Calu3 (cell line): ENCODE results near the gene HTATSF1. TPM values are rescaled to one million over a fixed set of nuclear protein-coding genes. Genes with fewer than 3 reads are reported as not detected.

ENCODE experiments used
- BruUV-seq: library from RNA; stranded (reverse); fragments of 400-500 nt; replicated peaks from 2 replicates; lab custom pipeline; 2021; lab: Mats Ljungman, UMichigan
- CTCF ChIA-PET: fragments of 300-600 bp; sonication (Branson Sonifier 250); formaldehyde crosslinking; loops from one replicate; lab custom pipeline; 2022; ENCODE audit warnings: antibody characterized with exemption; lab: Charles Lee
- DNase-seq: peaks from one replicate; pipeline ENCODE4 v3.0.0; 2022
- H3K27ac Mint-ChIP-seq: one replicate; pipeline ENCODE4 v1.8.0; 2022; ENCODE audit warnings: mixed read lengths; ENCODE audit not compliant: unreplicated experiment
- H3K27me3 Mint-ChIP-seq: one replicate; pipeline ENCODE4 v1.8.0; 2022; ENCODE audit warnings: mixed read lengths; ENCODE audit not compliant: unreplicated experiment
- H3K36me3 Mint-ChIP-seq: one replicate; pipeline ENCODE4 v1.8.0; 2022; ENCODE audit warnings: mild to moderate bottlenecking, moderate library complexity, mixed read lengths; ENCODE audit not compliant: insufficient read depth, unreplicated experiment
- H3K4me1 Mint-ChIP-seq: one replicate; pipeline ENCODE4 v1.8.0; 2022; ENCODE audit warnings: mild to moderate bottlenecking, low read depth, mixed read lengths; ENCODE audit not compliant: unreplicated experiment
- H3K4me3 Mint-ChIP-seq: one replicate; pipeline ENCODE4 v1.8.0; 2022; ENCODE audit warnings: mild to moderate bottlenecking, low read depth, moderate library complexity, mixed read lengths; ENCODE audit not compliant: unreplicated experiment
- H3K9me3 Mint-ChIP-seq: one replicate; pipeline ENCODE4 v1.8.0; 2022; ENCODE audit warnings: low read depth, mixed read lengths; ENCODE audit not compliant: unreplicated experiment
- intact Hi-C: fragments of 100-400 bp; cut with micrococcal nuclease; formaldehyde crosslinking; loops from one replicate; pipeline ENCODE4 v1.10.0; 2022; ENCODE audit not compliant: unreplicated experiment
- microRNA-seq: library from miRNA; unstranded; fragments of <30 nt; microRNA quantifications from one replicate; pipeline ENCODE4 v1.2.0, GENCODE V29; 2022
- total RNA-seq: library from RNA; stranded (reverse); gene quantifications from 2 replicates; pipeline ENCODE4 v1.2.3, GENCODE V29; 2022
- TF ChIP-seq, protein P1 (sequence below): fragments of 200-600 bp; IDR thresholded peaks from one replicate; pipeline ENCODE4 v1.8.0; 2022; ENCODE audit warnings: antibody characterized with exemption; ENCODE audit not compliant: unreplicated experiment

The HTATSF1 gene
- total RNA-seq, 1 experiment from 2014 or later, result 46.0 TPM

DNA sequence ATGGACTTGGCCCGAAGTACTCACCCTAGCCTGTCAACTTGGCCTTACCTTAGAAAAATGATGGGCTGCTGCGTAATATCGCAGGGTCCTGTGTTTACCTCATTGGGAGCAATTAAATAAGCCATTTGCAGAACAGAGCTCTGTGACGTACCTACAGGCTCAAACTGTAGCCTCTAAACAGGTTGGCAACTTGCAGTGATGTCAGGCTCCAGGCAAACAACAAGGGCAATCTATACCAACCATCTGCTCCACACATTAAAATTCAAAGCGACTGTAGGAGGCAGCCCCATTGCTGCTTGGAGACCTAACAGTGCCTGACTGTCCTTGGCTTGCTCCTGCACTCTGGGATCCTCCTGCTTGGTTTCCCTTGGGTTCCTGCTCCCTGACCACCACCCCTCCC, 51.8 kb downstream of the HTATSF1 start:
- no peaks in the 10 kb centered on the region for H3K4me1 Mint-ChIP-seq
- no peak overlapping the region for H3K4me3 Mint-ChIP-seq
- no TSS peak for BruUV-seq
- intact Hi-C loops, result no loop called here
- H3K9me3 Mint-ChIP-seq, result no peaks in the 10 kb centered on the region
- CTCF ChIA-PET, result no interaction called here
- H3K27me3 Mint-ChIP-seq, result no peaks in the 10 kb centered on the region
- DNase-seq, result no peak
- peaks cover 10% of the 10 kb centered on the region for H3K36me3 Mint-ChIP-seq
- H3K27ac Mint-ChIP-seq, result no peak overlapping the region
- TF ChIP-seq, protein P1, sequence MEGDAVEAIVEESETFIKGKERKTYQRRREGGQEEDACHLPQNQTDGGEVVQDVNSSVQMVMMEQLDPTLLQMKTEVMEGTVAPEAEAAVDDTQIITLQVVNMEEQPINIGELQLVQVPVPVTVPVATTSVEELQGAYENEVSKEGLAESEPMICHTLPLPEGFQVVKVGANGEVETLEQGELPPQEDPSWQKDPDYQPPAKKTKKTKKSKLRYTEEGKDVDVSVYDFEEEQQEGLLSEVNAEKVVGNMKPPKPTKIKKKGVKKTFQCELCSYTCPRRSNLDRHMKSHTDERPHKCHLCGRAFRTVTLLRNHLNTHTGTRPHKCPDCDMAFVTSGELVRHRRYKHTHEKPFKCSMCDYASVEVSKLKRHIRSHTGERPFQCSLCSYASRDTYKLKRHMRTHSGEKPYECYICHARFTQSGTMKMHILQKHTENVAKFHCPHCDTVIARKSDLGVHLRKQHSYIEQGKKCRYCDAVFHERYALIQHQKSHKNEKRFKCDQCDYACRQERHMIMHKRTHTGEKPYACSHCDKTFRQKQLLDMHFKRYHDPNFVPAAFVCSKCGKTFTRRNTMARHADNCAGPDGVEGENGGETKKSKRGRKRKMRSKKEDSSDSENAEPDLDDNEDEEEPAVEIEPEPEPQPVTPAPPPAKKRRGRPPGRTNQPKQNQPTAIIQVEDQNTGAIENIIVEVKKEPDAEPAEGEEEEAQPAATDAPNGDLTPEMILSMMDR, result no peak

DNA sequence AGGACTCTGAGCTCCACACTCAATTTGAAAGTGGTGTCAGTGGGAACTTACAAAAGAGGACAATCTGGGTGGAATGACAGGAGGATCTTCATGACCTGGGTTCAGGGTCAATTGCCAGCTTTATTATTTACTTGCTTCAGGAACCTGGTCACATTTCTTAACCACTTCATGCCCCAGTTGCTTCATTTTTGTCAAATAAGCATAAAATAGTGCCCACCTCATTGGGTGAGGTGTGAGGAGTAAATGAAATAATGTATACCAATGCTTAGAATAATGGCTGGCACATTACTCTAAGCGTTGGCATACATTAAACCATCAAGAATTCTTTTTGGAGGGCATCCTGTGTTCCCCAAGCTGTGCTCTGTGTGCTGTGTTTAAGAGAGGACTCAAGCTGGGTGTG, 54.0 kb downstream of the HTATSF1 start:
- no peak overlapping the region for H3K27ac Mint-ChIP-seq
- BruUV-seq, result no TSS peak
- CTCF ChIA-PET, result no interaction called here
- TF ChIP-seq, protein P1, result no peak
- H3K4me3 Mint-ChIP-seq, result no peak overlapping the region
- no peaks in the 10 kb centered on the region for H3K27me3 Mint-ChIP-seq
- H3K9me3 Mint-ChIP-seq, result no peaks in the 10 kb centered on the region
- H3K36me3 Mint-ChIP-seq, result peaks cover 4% of the 10 kb centered on the region
- DNase-seq, result no peak
- intact Hi-C loops, result no loop called here
- H3K4me1 Mint-ChIP-seq, result no peaks in the 10 kb centered on the region

DNA sequence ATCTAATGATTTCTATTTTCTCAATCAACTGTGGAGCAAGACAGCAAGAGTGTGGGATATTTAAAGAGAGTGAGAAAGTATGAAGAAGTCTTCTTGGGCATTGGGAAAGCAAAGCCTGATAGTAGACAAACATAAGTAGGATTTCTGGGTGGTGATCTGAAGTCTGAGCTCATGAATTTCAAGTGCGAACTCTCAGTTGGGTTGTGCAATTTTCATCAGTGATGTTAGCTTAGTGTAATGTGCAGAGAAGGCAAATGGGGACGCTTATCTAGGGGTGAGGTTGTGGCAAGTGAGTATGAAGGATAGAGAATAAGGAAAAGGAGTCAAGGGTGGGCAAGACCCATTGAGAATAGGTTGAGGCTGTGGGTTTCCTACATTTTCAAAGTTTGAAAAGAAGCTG, 58.3 kb downstream of the HTATSF1 start:
- Mint-ChIP-seq H3K27ac (no peak overlapping the region), H3K4me3 (no peak overlapping the region), H3K4me1 (no peaks in the 10 kb centered on the region), H3K36me3 (no peaks in the 10 kb centered on the region), H3K27me3 (no peaks in the 10 kb centered on the region), H3K9me3 (no peaks in the 10 kb centered on the region)
- intact Hi-C loops, result no loop called here
- no peak for DNase-seq
- CTCF ChIA-PET, result interaction anchor here (1.2 kb wide), 1 partner anchor 59 kb away, joined by 3 read pairs; no protein-coding TSS in a partner anchor
- no TSS peak for BruUV-seq
- TF ChIP-seq, protein P1, result no peak

Small RNA genes lying within 50 kb of the gene (microRNA-seq; reads per million reads assigned to microRNA genes)
- gene MIR934, result 499 reads per million, percentile 78 among the genes with 10 or more reads in this experiment

Other genes starting within 250 kb of the HTATSF1 start
- 7.9 and 8.0 TPM in 2 replicates for gene MAP7D3, start 246.2 kb upstream of the HTATSF1 start, total RNA-seq
- not detected in 2 replicates for gene ADGRG4, start 196.6 kb upstream of the HTATSF1 start, total RNA-seq
- gene BRS3, start 9.6 kb upstream of the HTATSF1 start, total RNA-seq, result not detected in 2 replicates
- gene VGLL1, start 34.6 kb downstream of the HTATSF1 start, total RNA-seq, result 92.2 and 121 TPM in 2 replicates
- gene CD40LG, start 150.6 kb downstream of the HTATSF1 start, total RNA-seq, result not detected in 2 replicates